DOHH2 (cell line): ENCODE measurements around the gene PGAP3.

Source experiments
- H3F3A ChIP-seq: fragments of 200-600 bp; sonication (generic), shearing (Covaris generic); 2 replicates; pipeline ENCODE4 v1.6.0; 2016; ENCODE audit warnings: antibody characterized with exemption, mild to moderate bottlenecking; ENCODE audit not compliant: control insufficient read depth, insufficient read depth
- H3K27ac ChIP-seq: fragments of 200-600 bp; sonication (generic); 2 replicates; pipeline ENCODE4 v1.5.1; 2014; ENCODE audit warnings: low read depth, mild to moderate bottlenecking, low read length, moderate library complexity
- H3K27me3 ChIP-seq: fragments of 200-600 bp; sonication (generic); 2 replicates; pipeline ENCODE4 v1.6.1; 2014; ENCODE audit warnings: mild to moderate bottlenecking, low read length, mixed read lengths; ENCODE audit not compliant: control insufficient read depth
- H3K36me3 ChIP-seq: fragments of 200-600 bp; sonication (generic); 2 replicates; pipeline ENCODE4 v1.6.1; 2014; ENCODE audit warnings: mild to moderate bottlenecking, low read length, moderate library complexity, mixed read lengths; ENCODE audit not compliant: control insufficient read depth
- H3K4me1 ChIP-seq: fragments of 200-600 bp; sonication (generic); 2 replicates; pipeline ENCODE4 v1.6.1; 2014; ENCODE audit warnings: mild to moderate bottlenecking, low read length, mixed read lengths; ENCODE audit not compliant: control insufficient read depth
- H3K4me2 ChIP-seq: fragments of 200-600 bp; sonication (generic); 2 replicates; pipeline ENCODE4 v1.6.0; 2014; ENCODE audit warnings: mild to moderate bottlenecking, low read length, moderate library complexity
- H3K4me3 ChIP-seq: fragments of 200-600 bp; sonication (generic); 2 replicates; pipeline ENCODE4 v1.5.1; 2014; ENCODE audit warnings: mild to moderate bottlenecking, low read length, mixed read lengths
- H3K79me2 ChIP-seq: fragments of 200-600 bp; sonication (generic); 2 replicates; pipeline ENCODE4 v1.6.1; 2014; ENCODE audit warnings: mild to moderate bottlenecking, low read length, mixed read lengths; ENCODE audit not compliant: control insufficient read depth
- H3K9me2 ChIP-seq: fragments of 200-600 bp; sonication (generic); replicated peaks from 2 replicates; pipeline ENCODE4 v1.6.1; 2014; ENCODE audit warnings: mild to moderate bottlenecking, low read length, mixed read lengths; ENCODE audit not compliant: control insufficient read depth
- H3K9me3 ChIP-seq: fragments of 200-600 bp; sonication (generic); 2 replicates; pipeline ENCODE4 v1.6.1; 2014; ENCODE audit warnings: antibody characterized with exemption, low read length, mixed read lengths; ENCODE audit not compliant: control insufficient read depth, insufficient read depth
- H4K20me1 ChIP-seq: fragments of 200-600 bp; sonication (generic); 2 replicates; pipeline ENCODE4 v1.6.0; 2014; ENCODE audit warnings: low read depth, mild to moderate bottlenecking, antibody characterized with exemption, low read length, moderate library complexity; ENCODE audit not compliant: control insufficient read depth, insufficient read depth
- EZH2phosphoT487 ChIP-seq: fragments of 200-600 bp; sonication (generic); IDR thresholded peaks from 2 replicates; pipeline ENCODE4 v1.6.1; 2017; ENCODE audit warnings: borderline replicate concordance, mild to moderate bottlenecking, antibody characterized with exemption, low read length, moderate library complexity, mixed read lengths
- TF ChIP-seq, protein P1 (sequence below): fragments of 200-600 bp; sonication (generic); IDR thresholded peaks from one replicate; pipeline ENCODE4 v1.5.1; 2014; ENCODE audit warnings: antibody characterized with exemption, mild to moderate bottlenecking, low read depth, low read length; ENCODE audit not compliant: poor library complexity, severe bottlenecking

PGAP3 gene

DNA sequence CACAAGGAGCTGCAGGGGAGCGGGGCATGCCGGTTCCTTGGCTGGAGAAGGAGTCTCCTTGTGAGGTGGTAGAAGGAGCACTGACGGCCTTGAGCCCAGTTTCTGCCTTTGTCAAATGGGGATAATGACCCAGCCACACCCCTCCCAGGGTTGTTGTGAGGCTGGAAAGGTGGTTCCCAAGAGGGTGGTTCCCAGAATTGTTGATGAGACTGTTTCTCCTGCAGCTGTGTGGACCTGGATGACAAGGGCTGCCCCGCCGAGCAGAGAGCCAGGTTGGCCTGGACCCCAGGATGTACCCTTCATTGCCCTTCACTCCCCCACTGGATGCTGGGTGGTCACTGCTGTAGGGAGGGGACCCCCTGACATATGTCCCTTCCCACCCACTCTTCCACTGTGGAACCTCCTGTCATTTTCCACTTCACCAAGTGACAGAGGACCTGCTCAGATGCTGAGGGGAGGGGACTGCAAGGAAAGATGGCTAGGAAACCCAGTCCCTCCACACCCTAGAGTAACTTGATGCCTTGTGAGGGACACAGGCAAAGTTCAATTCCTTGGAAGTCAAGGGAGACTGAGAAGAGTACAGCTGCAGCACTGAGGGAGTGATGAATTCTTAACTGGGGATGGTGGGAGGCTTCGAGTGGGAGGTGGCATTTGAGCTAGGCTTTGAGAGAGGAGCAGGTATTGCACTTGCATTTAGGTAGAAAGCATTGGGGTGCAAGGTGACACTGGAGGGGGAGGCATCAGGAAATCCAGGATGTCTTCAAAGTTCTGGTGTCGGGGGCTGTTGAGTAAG is 31.9 kb upstream of the PGAP3 start:
- no peak overlapping the region for H3K27ac ChIP-seq
- H3K9me2 ChIP-seq = no peaks in the 10 kb centered on the region
- no peaks in the 10 kb centered on the region for H3K9me3 ChIP-seq
- no peaks in the 10 kb centered on the region for H3F3A ChIP-seq
- H3K27me3 ChIP-seq = no peaks in the 10 kb centered on the region
- H4K20me1 ChIP-seq = no peaks in the 10 kb centered on the region
- no peak for TF ChIP-seq EZH2phosphoT487
- TF ChIP-seq, protein P1, sequence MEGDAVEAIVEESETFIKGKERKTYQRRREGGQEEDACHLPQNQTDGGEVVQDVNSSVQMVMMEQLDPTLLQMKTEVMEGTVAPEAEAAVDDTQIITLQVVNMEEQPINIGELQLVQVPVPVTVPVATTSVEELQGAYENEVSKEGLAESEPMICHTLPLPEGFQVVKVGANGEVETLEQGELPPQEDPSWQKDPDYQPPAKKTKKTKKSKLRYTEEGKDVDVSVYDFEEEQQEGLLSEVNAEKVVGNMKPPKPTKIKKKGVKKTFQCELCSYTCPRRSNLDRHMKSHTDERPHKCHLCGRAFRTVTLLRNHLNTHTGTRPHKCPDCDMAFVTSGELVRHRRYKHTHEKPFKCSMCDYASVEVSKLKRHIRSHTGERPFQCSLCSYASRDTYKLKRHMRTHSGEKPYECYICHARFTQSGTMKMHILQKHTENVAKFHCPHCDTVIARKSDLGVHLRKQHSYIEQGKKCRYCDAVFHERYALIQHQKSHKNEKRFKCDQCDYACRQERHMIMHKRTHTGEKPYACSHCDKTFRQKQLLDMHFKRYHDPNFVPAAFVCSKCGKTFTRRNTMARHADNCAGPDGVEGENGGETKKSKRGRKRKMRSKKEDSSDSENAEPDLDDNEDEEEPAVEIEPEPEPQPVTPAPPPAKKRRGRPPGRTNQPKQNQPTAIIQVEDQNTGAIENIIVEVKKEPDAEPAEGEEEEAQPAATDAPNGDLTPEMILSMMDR = no peak
- no peaks in the 10 kb centered on the region for H3K4me1 ChIP-seq
- no peak overlapping the region for H3K4me3 ChIP-seq
- no peaks in the 10 kb centered on the region for H3K79me2 ChIP-seq
- no peaks in the 10 kb centered on the region for H3K36me3 ChIP-seq
- no peak overlapping the region for H3K4me2 ChIP-seq

DNA sequence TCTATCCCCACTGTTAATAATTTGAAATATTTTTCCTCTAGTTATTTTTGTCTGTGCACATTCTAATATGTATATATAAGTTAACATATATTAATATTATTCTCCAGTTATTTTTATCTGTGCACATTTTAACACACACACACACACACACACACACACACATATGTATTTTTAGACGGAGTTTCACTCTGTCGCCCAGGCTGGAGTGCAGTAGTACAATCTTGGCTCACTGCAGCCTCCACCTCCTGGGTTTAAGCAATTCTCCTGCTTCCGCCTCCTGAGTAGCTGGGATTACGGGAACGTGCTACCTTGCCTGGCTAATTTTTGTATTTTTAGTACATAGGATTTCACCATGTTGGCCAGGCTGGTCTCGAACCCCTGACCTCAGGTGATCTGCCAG is 29.8 kb upstream of the PGAP3 start:
- Histone ChIP-seq H3K4me2 (no peak overlapping the region), H3K9me3 (no peaks in the 10 kb centered on the region), H3F3A (no peaks in the 10 kb centered on the region), H3K79me2 (no peaks in the 10 kb centered on the region), H3K36me3 (no peaks in the 10 kb centered on the region), H3K9me2 (no peaks in the 10 kb centered on the region), H4K20me1 (no peaks in the 10 kb centered on the region), H3K27ac (no peak overlapping the region), H3K4me1 (no peaks in the 10 kb centered on the region), H3K27me3 (no peaks in the 10 kb centered on the region), H3K4me3 (no peak overlapping the region)
- no peak for TF ChIP-seq EZH2phosphoT487
- TF ChIP-seq, protein P1 = no peak

DNA sequence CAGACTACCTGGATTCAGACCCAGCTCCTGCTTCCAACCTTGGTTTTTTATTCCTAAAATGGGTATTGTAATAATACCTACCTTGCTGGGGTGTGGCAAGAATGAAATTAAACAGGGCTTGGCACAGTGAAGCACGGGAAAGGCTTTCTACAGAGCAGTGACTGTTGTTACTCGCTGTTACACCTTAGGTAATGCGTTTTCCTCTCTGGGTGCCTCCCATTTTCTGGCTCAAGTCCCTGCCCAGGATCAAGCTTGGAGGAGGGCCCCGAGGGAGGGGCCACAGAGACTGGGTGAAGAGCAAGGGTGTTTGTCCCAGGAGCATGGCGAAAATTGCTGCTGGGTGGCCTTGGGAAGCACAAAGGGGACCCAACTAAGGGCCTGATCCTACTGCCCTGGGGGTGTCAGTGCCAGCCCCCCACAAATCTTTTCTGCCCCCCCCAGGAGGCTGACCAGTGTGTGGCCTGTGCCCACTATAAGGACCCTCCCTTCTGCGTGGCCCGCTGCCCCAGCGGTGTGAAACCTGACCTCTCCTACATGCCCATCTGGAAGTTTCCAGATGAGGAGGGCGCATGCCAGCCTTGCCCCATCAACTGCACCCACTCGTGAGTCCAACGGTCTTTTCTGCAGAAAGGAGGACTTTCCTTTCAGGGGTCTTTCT is 29.2 kb upstream of the PGAP3 start:
- Histone ChIP-seq H4K20me1 (no peaks in the 10 kb centered on the region), H3K36me3 (no peaks in the 10 kb centered on the region), H3K79me2 (no peaks in the 10 kb centered on the region), H3K27me3 (no peaks in the 10 kb centered on the region), H3K9me2 (no peaks in the 10 kb centered on the region), H3F3A (no peaks in the 10 kb centered on the region), H3K27ac (no peak overlapping the region), H3K4me3 (no peak overlapping the region), H3K4me1 (no peaks in the 10 kb centered on the region), H3K9me3 (no peaks in the 10 kb centered on the region), H3K4me2 (no peak overlapping the region)
- TF ChIP-seq, protein P1 = no peak
- no peak for TF ChIP-seq EZH2phosphoT487
